H9 (cell line): Measurements from ENCODE around the gene DHX58. TPM values are rescaled to one million over a fixed set of nuclear protein-coding genes. Genes with fewer than 3 reads are reported as not detected.

Experiments used
- DNase-seq: peaks from one replicate; pipeline ENCODE4 v3.0.0-alpha.2; 2017
- H2AFZ ChIP-seq: one replicate; pipeline ENCODE4 v1.6.1; 2013; ENCODE audit warnings: mild to moderate bottlenecking, low read length, control low read depth, moderate library complexity
- H2AK5ac ChIP-seq: 2 replicates; pipeline ENCODE4 v1.6.1; 2013; ENCODE audit warnings: low read length, control low read depth, mixed read lengths; ENCODE audit not compliant: insufficient read length
- H2BK120ac ChIP-seq: one replicate; pipeline ENCODE4 v1.6.1; 2013; ENCODE audit warnings: low read depth, mild to moderate bottlenecking, low read length, control low read depth, inconsistent platforms; ENCODE audit not compliant: poor library complexity, severe bottlenecking
- H2BK12ac ChIP-seq: 2 replicates; pipeline ENCODE4 v1.6.1; 2013; ENCODE audit warnings: low read length, control low read depth, mixed read lengths, low read depth; ENCODE audit not compliant: insufficient read length
- H2BK15ac ChIP-seq: 2 replicates; pipeline ENCODE4 v1.6.1; 2013; ENCODE audit warnings: low read depth, low read length, control low read depth
- H2BK20ac ChIP-seq: one replicate; pipeline ENCODE4 v1.6.1; 2013; ENCODE audit warnings: low read depth, mild to moderate bottlenecking, low read length, control low read depth, inconsistent platforms; ENCODE audit not compliant: poor library complexity, severe bottlenecking
- H2BK5ac ChIP-seq: 2 replicates; pipeline ENCODE4 v1.6.1; 2013; ENCODE audit warnings: low read length, control low read depth, mixed read lengths; ENCODE audit not compliant: insufficient read length
- H3K14ac ChIP-seq: 2 replicates; pipeline ENCODE4 v1.6.1; 2013; ENCODE audit warnings: low read length, control low read depth; ENCODE audit not compliant: insufficient read depth
- H3K18ac ChIP-seq: 2 replicates; pipeline ENCODE4 v1.6.1; 2013; ENCODE audit warnings: low read depth, mild to moderate bottlenecking, mixed read lengths, low read length, control low read depth; ENCODE audit not compliant: insufficient read length
- H3K23ac ChIP-seq: 2 replicates; pipeline ENCODE4 v1.6.1; 2013; ENCODE audit warnings: low read length, control low read depth, mixed read lengths, low read depth; ENCODE audit not compliant: insufficient read length
- H3K23me2 ChIP-seq: 2 replicates; pipeline ENCODE4 v1.6.1; 2013; ENCODE audit warnings: low read depth, mild to moderate bottlenecking, mixed read lengths, low read length, control low read depth; ENCODE audit not compliant: insufficient read length, poor library complexity, severe bottlenecking
- H3K27ac ChIP-seq: 2 replicates; pipeline ENCODE4 v1.5.1; 2013; ENCODE audit warnings: low read length, control low read depth, mixed read lengths, low read depth; ENCODE audit not compliant: insufficient read length
- H3K27me3 ChIP-seq: 2 replicates; pipeline ENCODE4 v1.6.1; 2013; ENCODE audit warnings: low read length, control low read depth, inconsistent platforms; ENCODE audit not compliant: insufficient read depth
- H3K4ac ChIP-seq: 2 replicates; pipeline ENCODE4 v1.6.1; 2013; ENCODE audit warnings: low read depth, mild to moderate bottlenecking, control low read depth, inconsistent platforms, low read length, moderate library complexity
- H3K4me1 ChIP-seq: 2 replicates; pipeline ENCODE4 v1.6.1; 2013; ENCODE audit warnings: low read length, control low read depth, inconsistent platforms; ENCODE audit not compliant: insufficient read depth
- H3K4me2 ChIP-seq: 2 replicates; pipeline ENCODE4 v1.6.1; 2013; ENCODE audit warnings: low read length, control low read depth, mixed read lengths; ENCODE audit not compliant: insufficient read length, insufficient read depth
- H3K56ac ChIP-seq: 2 replicates; pipeline ENCODE4 v1.6.1; 2013; ENCODE audit warnings: low read depth, mild to moderate bottlenecking, mixed read lengths, low read length, control low read depth; ENCODE audit not compliant: insufficient read length
- H3K79me1 ChIP-seq: 2 replicates; pipeline ENCODE4 v1.6.1; 2013; ENCODE audit warnings: low read depth, mild to moderate bottlenecking, moderate library complexity, low read length, control low read depth, inconsistent platforms; ENCODE audit not compliant: insufficient read depth, poor library complexity, severe bottlenecking
- H3K79me2 ChIP-seq: 2 replicates; pipeline ENCODE4 v1.6.1; 2013; ENCODE audit warnings: low read length, control low read depth, inconsistent platforms; ENCODE audit not compliant: insufficient read depth
- H3K9ac ChIP-seq: 2 replicates; pipeline ENCODE4 v1.6.1; 2013; ENCODE audit warnings: low read length, control low read depth, mixed read lengths; ENCODE audit not compliant: insufficient read length; ENCODE audit errors: extremely low read depth
- H3K9me3 ChIP-seq: one replicate; pipeline ENCODE4 v1.6.1; 2013; ENCODE audit warnings: low read depth, low read length, inconsistent platforms; ENCODE audit not compliant: control insufficient read depth
- H3T11ph ChIP-seq: one replicate; pipeline ENCODE4 v1.6.1; 2013; ENCODE audit warnings: mild to moderate bottlenecking, low read length, control low read depth, inconsistent platforms
- H4K20me1 ChIP-seq: one replicate; pipeline ENCODE4 v1.6.1; 2013; ENCODE audit not compliant: control insufficient read depth, insufficient read length, insufficient read depth
- H4K5ac ChIP-seq: 2 replicates; pipeline ENCODE4 v1.6.1; 2013; ENCODE audit warnings: low read depth, mild to moderate bottlenecking, mixed read lengths, low read length, control low read depth; ENCODE audit not compliant: insufficient read length
- H4K8ac ChIP-seq: replicated peaks from 2 replicates; pipeline ENCODE4 v1.6.1; 2013; ENCODE audit warnings: low read length, control low read depth, mixed read lengths, low read depth; ENCODE audit not compliant: insufficient read length
- H4K91ac ChIP-seq: 2 replicates; pipeline ENCODE4 v1.6.1; 2013; ENCODE audit warnings: low read depth, mild to moderate bottlenecking, moderate library complexity, mixed read lengths, low read length, control low read depth; ENCODE audit not compliant: insufficient read length
- H3K27ac Mint-ChIP-seq, 3 experiments: 2 replicates in 2 of 3; 3 replicates in 1 of 3; pipeline ENCODE4 v1.8.0; 2020 to 2021; ENCODE audit warnings: mixed read lengths in 3 of 3, mild to moderate bottlenecking in 1 of 3, moderate library complexity in 1 of 3
- H3K27me3 Mint-ChIP-seq: 2 replicates; pipeline ENCODE4 v1.8.0; 2021; ENCODE audit warnings: low read depth, mild to moderate bottlenecking, moderate library complexity, mixed read lengths
- H3K36me3 Mint-ChIP-seq, 3 experiments: 2 replicates in 2 of 3; 3 replicates in 1 of 3; pipeline ENCODE4 v1.8.0; 2020 to 2021; ENCODE audit warnings: low read depth in 3 of 3, mixed read lengths in 3 of 3; ENCODE audit not compliant: insufficient read depth in 1 of 3
- H3K4me1 Mint-ChIP-seq, 2 experiments: 2 replicates each; pipeline ENCODE4 v1.8.0; 2020; ENCODE audit warnings: mixed read lengths in 2 of 2
- H3K4me3 Mint-ChIP-seq, 2 experiments: 2 replicates in 1 of 2; 3 replicates in 1 of 2; pipeline ENCODE4 v1.8.0; 2020 to 2021; ENCODE audit warnings: mild to moderate bottlenecking in 2 of 2, mixed read lengths in 2 of 2, moderate library complexity in 1 of 2
- H3K9me3 Mint-ChIP-seq, 2 experiments: 2 replicates in 1 of 2; 3 replicates in 1 of 2; pipeline ENCODE4 v1.8.0; 2020; ENCODE audit warnings: mild to moderate bottlenecking in 2 of 2, mixed read lengths in 2 of 2, moderate library complexity in 1 of 2
- CTCF ChIP-seq: fragments of 200-600 bp; sonication (generic); conservative IDR thresholded peaks from 3 replicates; pipeline ENCODE4 v1.8.0; 2021; ENCODE audit warnings: antibody characterized with exemption, mild to moderate bottlenecking
- WGBS: extraction: QIAGEN DNeasy Blood & Tissue Kit; methylation state at CpG from one replicate; pipeline ENCODE4 v1.1.7; 2013; ENCODE audit warnings: missing lambda C conversion rate, low lambda C conversion rate, mixed read lengths; ENCODE audit not compliant: insufficient read length; ENCODE audit errors: extremely low coverage; 5-methylcytosine and 5-hydroxymethylcytosine counted together
- total RNA-seq: library from RNA; stranded (reverse); gene quantifications from 2 replicates; pipeline ENCODE4 v1.2.1, GENCODE V29; 2021

DHX58 gene
- total RNA-seq, 1 experiment from 2014 or later, result 3.9 TPM

GRCh38 chr17:42131981-42132432, 19.5 kb upstream of the DHX58 start:
- Histone ChIP-seq H3K23me2 (no peaks in the 10 kb centered on the region), H3T11ph (no peak overlapping the region), H4K91ac (no peak overlapping the region), H4K5ac (no peak overlapping the region), H2BK20ac (no peak overlapping the region), H2BK15ac (no peak overlapping the region), H3K79me2 (peaks cover 2% of the 10 kb centered on the region; the same call in 1 of the 2 replicates), H3K18ac (no peak overlapping the region), H2BK120ac (no peak overlapping the region), H3K4me1 (peaks cover 5% of the 10 kb centered on the region; the same call in 1 of the 2 replicates), H3K27me3 (no peaks in the 10 kb centered on the region), H2AK5ac (no peak overlapping the region), H3K27ac (no peak overlapping the region), H3K56ac (no peak overlapping the region), H4K8ac (no peak overlapping the region), H2BK5ac (no peak overlapping the region), H4K20me1 (no peaks in the 10 kb centered on the region), H2AFZ (no peak overlapping the region), H3K9me3 (no peaks in the 10 kb centered on the region), H3K4me2 (no peak overlapping the region), H2BK12ac (no peak overlapping the region), H3K79me1 (peaks cover 3% of the 10 kb centered on the region), H3K4ac (no peak overlapping the region), H3K23ac (no peak overlapping the region), H3K14ac (no peak overlapping the region), H3K9ac (no peak overlapping the region)
- Mint-ChIP-seq H3K36me3 (peaks cover 13 to 52% (median 35%) of the 10 kb centered on the region in 3 experiments; a peak in 6 of 7 replicates), H3K9me3 (no peaks in the 10 kb centered on the region), H3K4me3 (no peak overlapping the region), H3K27me3 (no peaks in the 10 kb centered on the region), H3K27ac (no peak overlapping the region), H3K4me1 (peaks cover 29 to 32% of the 10 kb centered on the region in 2 experiments)
- no peak for DNase-seq
- no peak for TF ChIP-seq CTCF
- WGBS, result no CpG with 5 or more reads among the region's 4 CpGs
